ENCODE data around the gene ST8SIA5.

GRCh38 chr18:46696702-46697101 lies 60.2 kb downstream of the ST8SIA5 start:
- TF ChIP-seq CTCF (IDR thresholded peaks at IDR 0.05) = no peak
- no peak for TF ChIP-seq POLR2A (IDR thresholded peaks at IDR 0.05)
